ENCODE data around the gene GXYLT1.
"Not testable (repeated sequence)": the region's sequence is repeated elsewhere in the genome, so short reads cannot be mapped to it uniquely, and the experiment has no call there.

Gene GXYLT1, protein sequence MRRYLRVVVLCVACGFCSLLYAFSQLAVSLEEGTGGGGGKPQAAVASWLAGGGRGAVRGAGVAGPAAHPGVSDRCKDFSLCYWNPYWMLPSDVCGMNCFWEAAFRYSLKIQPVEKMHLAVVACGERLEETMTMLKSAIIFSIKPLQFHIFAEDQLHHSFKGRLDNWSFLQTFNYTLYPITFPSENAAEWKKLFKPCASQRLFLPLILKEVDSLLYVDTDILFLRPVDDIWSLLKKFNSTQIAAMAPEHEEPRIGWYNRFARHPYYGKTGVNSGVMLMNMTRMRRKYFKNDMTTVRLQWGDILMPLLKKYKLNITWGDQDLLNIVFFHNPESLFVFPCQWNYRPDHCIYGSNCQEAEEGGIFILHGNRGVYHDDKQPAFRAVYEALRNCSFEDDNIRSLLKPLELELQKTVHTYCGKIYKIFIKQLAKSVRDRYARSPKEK

DNA sequence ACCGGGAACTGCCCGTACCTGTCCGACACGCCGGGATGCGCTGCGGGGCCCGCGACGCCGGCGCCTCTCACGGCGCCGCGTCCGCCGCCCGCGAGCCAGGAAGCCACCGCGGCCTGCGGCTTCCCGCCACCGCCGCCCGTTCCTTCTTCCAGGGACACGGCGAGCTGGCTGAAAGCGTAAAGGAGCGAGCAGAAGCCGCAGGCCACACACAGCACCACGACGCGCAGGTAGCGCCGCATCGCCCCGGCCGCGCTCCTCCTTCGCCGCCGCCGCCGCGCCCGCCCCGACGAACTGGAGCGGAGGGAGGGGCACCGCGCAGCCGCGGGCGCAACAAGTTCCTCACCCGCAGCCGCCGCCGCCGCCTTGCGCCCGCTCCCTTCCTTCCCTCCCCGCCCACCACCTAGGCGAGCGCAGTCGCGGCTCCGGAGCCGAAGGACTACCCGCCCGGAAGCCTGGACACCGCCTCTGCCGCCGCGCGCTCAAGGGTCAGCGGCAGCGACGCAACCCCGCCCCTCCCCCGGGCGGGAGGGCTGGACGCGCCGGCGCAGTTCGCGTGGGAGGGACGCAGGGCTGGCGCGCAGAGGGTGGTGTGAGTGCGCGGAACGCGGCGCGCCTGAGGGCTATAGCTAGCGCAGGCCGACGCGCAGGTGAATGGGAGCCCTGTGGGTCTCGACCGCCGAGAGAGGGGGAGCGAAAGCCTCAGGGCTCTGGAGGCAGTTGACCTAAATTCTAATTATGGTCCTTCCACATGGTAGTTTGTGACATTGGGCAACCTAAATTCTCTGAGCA is at the start of gene GXYLT1:
TSS of gene GXYLT1 (minus strand) at position 467 of the 789 bp plus-strand sequence. CDS start at position 239, 228 bp downstream.
- DNase-seq = peak; percentile 93

DNA sequence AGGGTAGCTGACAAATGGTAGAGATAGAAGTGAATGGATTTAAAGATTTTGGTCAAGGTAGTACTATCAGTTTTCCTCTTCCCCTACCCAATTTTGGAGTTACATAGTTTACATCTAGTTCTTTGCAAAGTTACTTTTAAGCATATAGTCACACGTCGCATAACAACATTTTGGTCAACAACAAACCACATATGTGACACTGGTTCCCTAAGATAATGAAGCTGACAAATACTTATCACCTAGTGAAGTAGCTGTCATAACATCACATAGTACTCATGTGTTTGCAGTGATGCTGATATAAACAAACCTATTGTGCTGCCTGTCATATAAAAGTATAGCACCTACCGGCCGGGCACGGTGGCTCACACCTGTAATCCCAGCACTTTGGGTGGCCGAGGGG is 48.0 kb upstream of the GXYLT1 start:
- no peak for DNase-seq

DNA sequence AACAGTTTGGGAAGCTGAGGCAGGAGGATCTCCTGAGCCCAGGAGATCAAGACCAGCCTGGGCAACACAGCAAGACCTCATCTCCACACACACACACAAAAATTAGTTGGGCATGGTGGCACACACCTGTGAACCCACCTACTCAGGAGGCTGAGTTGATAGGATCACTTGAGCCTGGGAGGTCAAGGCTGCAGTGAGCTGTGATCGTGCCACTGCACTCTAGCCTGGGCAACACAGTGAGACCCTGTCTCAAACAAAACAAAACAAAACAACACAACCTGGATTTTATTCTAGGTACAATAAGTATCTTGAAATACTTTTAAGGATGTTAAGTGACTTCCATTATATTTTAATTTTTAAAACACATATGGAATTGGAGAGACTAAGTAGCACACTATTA is 47.6 kb upstream of the GXYLT1 start:
- DNase-seq = no peak

GRCh38 chr12:42190376-42190775 is 45.7 kb upstream of the GXYLT1 start:
- no peak for DNase-seq

- DNase-seq = not testable (repeated sequence)
These were observed 43.6 kb upstream of the GXYLT1 start for GRCh38 chr12:42188275-42188674.

GRCh38 chr12:42187799-42188198 is 43.1 kb upstream of the GXYLT1 start:
- no peak for DNase-seq

DNA sequence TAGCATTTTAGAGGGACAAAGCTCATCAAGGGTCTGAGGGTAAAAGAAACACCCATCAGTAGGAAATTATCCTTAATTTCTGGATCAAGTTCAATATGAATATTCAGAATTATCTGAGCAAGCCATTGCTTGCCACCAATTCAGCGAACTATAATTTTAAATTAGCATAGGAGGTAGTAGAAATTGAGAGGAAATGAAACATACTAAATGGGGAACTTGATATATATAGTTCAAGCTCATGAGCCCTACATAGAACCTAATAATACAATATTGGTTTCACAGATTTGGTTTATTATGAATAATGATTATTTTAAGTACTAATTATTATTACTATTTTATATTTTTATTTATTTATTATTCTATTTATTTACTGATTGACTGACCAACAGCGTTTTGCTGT is 42.1 kb upstream of the GXYLT1 start:
- DNase-seq = no peak

- no peak for DNase-seq
These were observed 37.7 kb upstream of the GXYLT1 start for GRCh38 chr12:42182394-42182793.

- no peak for DNase-seq
These were observed 36.4 kb upstream of the GXYLT1 start for GRCh38 chr12:42180990-42181596.

DNA sequence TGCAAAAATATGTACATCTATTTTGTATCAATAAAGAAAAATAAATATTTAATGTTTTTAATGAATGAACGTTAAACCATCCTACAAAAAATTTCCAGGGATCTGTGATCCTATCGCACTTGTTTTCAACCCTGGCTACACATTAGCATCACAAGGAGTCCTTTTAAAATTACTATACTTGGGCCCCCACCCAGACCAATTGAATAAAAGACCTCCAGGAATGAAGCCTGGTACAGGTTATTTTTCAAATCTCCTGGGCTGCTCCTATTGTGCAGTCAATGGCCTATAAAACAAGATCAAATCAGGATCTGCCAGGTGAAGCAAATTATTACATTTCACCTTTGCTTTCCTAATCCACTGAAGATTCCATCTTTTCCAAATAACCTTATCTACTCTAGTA is 33.4 kb upstream of the GXYLT1 start:
- DNase-seq = no peak

GRCh38 chr12:42174978-42175377 is 30.3 kb upstream of the GXYLT1 start:
- no peak for DNase-seq

GRCh38 chr12:42173961-42174521 is 29.4 kb upstream of the GXYLT1 start:
- no peak for DNase-seq

DNA sequence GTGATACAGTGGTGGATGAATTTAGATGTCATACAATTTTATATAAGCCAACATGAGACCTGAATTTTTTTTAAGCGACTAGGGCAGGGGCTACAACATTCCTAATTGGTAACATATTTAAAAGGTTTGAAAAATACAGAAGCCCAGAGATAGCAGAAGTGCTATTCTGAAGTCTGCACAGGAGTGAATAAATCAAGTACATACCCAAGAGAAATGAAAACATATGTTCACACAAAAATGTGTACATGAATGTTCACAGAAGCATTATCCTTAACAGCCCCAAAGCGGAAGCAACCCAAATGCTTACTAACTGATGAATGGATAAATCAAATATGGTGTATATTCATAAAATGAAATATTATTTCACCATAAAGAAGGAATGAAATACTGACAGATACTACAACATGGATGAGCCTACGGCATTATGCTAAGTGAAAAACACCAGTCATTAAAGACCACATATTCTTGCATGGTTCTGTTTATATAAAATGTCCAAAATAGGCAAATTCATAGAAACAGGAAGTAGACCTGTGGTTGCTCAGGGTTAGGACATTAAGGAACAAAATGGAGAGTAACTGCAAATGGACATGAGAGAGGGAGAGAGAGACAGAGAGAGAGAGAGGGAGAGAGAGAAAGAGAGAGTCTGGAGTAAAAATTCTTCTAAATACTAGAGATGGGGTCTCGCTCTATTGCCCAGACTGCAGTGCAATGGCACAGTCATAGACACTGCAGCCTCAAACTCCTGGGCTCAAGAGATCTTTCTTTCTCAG is 28.0 kb upstream of the GXYLT1 start:
- no peak for DNase-seq

- DNase-seq = no peak
These were observed 23.0 kb upstream of the GXYLT1 start for GRCh38 chr12:42167711-42168110.

GRCh38 chr12:42166501-42166900 is 21.8 kb upstream of the GXYLT1 start:
- no peak for DNase-seq

GRCh38 chr12:42163913-42164312 is 19.2 kb upstream of the GXYLT1 start:
- DNase-seq = no peak

DNA sequence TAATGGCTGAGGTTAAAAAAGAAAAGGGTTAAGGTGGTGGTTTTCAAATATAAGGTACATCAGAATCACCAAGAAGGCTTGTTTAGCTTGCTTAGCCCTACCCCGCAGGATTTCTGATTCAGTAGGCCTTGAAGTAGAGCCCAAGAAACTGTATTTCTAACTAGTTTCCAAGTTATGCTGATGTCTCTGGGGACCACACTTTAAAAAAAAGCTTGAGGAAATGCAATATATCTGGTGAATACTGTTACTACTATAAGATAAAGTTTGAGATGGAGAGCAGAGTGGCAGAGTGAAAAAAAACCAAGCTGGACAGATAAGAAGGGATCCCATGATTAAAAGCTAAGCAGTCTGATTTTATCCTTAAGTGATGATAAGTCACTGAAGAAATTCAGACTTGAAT is 18.3 kb upstream of the GXYLT1 start:
- no peak for DNase-seq

- no peak for DNase-seq
These were observed 17.5 kb upstream of the GXYLT1 start for GRCh38 chr12:42162193-42162592.

DNA sequence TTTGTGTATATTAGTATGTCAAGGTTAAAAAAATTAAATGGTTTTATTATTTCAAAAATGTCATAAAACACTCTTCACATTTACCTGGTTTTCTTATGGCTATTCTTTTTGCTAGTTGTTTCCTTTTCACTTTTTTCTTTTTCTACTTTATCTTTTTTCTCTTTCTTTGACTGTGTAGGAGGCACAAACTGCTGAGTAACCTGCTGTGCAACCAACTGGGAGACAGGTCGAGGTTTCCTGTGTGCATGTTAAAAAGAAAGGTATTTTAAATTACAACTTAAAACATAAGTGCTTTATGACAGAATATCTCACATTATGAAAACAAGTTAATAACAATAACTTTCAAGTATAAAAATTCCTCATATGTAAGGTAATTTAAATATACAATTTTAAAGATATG is 16.9 kb upstream of the GXYLT1 start:
- DNase-seq = no peak

GRCh38 chr12:42156232-42156631 is 11.6 kb upstream of the GXYLT1 start:
- DNase-seq = no peak

GRCh38 chr12:42145552-42146215 is 1.0 kb upstream of the GXYLT1 start:
- DNase-seq = no peak

GRCh38 chr12:42145197-42145549 is 499 bp upstream of the GXYLT1 start:
- DNase-seq = no peak

Data from left hindlimb (tissue), 1 donor.